Heart left ventricle (tissue), 13 donors: ENCODE data around the gene MAGI2.

Experiments
- POLR2A ChIP-seq, 2 donors: fragments of 450-650 bp; IDR thresholded peaks; one replicate each; pipeline ENCODE4 v1.6.1; 2017; ENCODE audit warnings: antibody characterized with exemption in 2 of 2, mild to moderate bottlenecking in 2 of 2, moderate library complexity in 2 of 2
- TF ChIP-seq, protein P1 (sequence below), 12 donors: fragments of 200-600 bp; sonication (generic) in 4 of 12; IDR thresholded peaks; one replicate each; pipeline versions ENCODE4 v1.5.0 to v1.8.0; 2018 to 2022; ENCODE audit warnings: antibody characterized with exemption in 12 of 12, mild to moderate bottlenecking in 5 of 12
- donor health status: ischemic (EF 13 %, LVEDD 7.1; RV severe dilation, severe dysfunction).
- donor health status: DM: no; HTN: yes; CAD: no.
- donor health status: DM: no; HTN: no; CAD: no.
- donor health status: ischemic (EF 25% LVEDD 6.9; RV normal size, moderate dysfunction).
- donor health status: ischemic (EF 25% LVEDD 5.7; RV mildly dilated, moderate dysfunction).
- donor health status: ischemic (EF 35%, LVEDD 5.7; RV mildly dilated, moderate dysfunction).
- donor health status: nonischemic (EF 11% LVEDD 7.7; RV severe dilation, severe dysfunction).
- donor health status: DM: yes; HTN: yes; CAD: no.
- donor health status: PGD.
- donor health status: ischemic (EF 29% LVEDD 5.4; RV normal size, mild dysfunction).
- donor health status: nonischemic (EF 23%, LVEDD 6.1; RV moderate dilation, normal function).

DNA sequence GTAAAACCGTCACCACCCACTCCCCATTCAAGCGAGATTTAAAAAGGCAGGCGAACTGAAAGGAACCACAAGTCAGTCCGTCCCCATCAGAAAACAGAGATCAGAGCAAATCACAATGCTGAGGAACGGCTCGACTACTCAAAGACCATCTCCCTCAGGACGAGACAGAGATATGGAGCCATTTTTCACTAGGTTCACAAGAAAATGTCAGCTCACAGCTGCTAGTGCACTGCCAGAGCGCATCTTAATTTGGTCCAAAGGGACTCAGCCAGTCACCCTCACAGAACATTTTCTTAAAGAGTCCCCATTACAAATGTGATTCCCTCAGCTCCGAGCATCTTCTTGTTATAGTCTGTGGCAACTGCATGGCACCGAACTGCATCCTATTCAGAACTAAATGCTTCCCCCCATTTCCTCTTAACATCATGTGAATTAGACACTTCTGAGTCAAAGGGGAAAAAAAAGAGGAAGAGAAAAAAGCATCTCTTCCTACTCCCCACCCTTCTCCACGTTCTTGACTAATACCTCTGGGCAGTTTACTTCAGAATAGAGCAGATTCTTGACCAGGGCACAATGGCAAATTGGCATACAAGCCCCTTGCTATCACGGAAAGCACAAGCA is 683.9 kb downstream of the MAGI2 start:
- TF ChIP-seq, protein P1, sequence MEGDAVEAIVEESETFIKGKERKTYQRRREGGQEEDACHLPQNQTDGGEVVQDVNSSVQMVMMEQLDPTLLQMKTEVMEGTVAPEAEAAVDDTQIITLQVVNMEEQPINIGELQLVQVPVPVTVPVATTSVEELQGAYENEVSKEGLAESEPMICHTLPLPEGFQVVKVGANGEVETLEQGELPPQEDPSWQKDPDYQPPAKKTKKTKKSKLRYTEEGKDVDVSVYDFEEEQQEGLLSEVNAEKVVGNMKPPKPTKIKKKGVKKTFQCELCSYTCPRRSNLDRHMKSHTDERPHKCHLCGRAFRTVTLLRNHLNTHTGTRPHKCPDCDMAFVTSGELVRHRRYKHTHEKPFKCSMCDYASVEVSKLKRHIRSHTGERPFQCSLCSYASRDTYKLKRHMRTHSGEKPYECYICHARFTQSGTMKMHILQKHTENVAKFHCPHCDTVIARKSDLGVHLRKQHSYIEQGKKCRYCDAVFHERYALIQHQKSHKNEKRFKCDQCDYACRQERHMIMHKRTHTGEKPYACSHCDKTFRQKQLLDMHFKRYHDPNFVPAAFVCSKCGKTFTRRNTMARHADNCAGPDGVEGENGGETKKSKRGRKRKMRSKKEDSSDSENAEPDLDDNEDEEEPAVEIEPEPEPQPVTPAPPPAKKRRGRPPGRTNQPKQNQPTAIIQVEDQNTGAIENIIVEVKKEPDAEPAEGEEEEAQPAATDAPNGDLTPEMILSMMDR (IDR thresholded peaks at IDR 0.05): no peak
- TF ChIP-seq POLR2A (IDR thresholded peaks at IDR 0.05): no peak
